Measurements from ENCODE around the gene ITGAV.

- TF ChIP-seq CTCF (conservative IDR thresholded peaks at IDR 0.05 in 1 of 2, IDR thresholded peaks at IDR 0.05 in 1 of 2; ENCODE audit: low read depth in 1 of 2, low read length in 2 of 2): no peak
- no peak for TF ChIP-seq EZH2 (IDR thresholded peaks at IDR 0.05; ENCODE audit: low read length, missing control alignments)
These were observed 44.8 kb downstream of the ITGAV start for GRCh38 chr2:186634701-186635100.
